Peyer's patch (tissue), 4 donors: Measurements from ENCODE around the gene HRC. TPM values are rescaled to one million over a fixed set of nuclear protein-coding genes. Genes with fewer than 3 reads are reported as not detected.

Experiments used
- DNase-seq, 3 donors: peaks; one replicate each; pipeline ENCODE4 v3.0.0-alpha.2; 2017 to 2019
- H3K27ac ChIP-seq, 4 donors: fragments of 200-600 bp; sonication (generic); one replicate each; pipeline ENCODE4 v1.5.1; 2016 to 2019
- H3K27me3 ChIP-seq, 2 donors: fragments of 200-600 bp; sonication (generic); one replicate each; pipeline ENCODE4 v1.5.1; 2019
- H3K36me3 ChIP-seq, 3 donors: fragments of 200-600 bp; sonication (generic); one replicate each; pipeline ENCODE4 v1.5.1; 2016 to 2019
- H3K4me1 ChIP-seq, 4 donors: fragments of 200-600 bp; sonication (generic); one replicate each; pipeline ENCODE4 v1.5.1; 2016 to 2019
- H3K4me3 ChIP-seq, 4 donors: fragments of 200-600 bp; sonication (generic); 1 replicate in 3 of 4; 2 replicates in 1 of 4; pipeline ENCODE4 v1.5.1; 2016 to 2019; ENCODE audit warnings: mild to moderate bottlenecking in 1 of 4
- H3K9me3 ChIP-seq, 4 donors: fragments of 200-600 bp; sonication (generic); one replicate each; pipeline ENCODE4 v1.5.1; 2016 to 2019; ENCODE audit warnings: mild to moderate bottlenecking in 1 of 4
- CTCF ChIP-seq, 6 experiments: fragments of 450-650 bp in 4 of 6; fragments of 200-600 bp in 2 of 6; sonication (generic) in 1 of 6; IDR thresholded peaks; one replicate each; pipeline ENCODE4 v1.5.1; 2017 to 2019; ENCODE audit warnings: antibody characterized with exemption in 6 of 6, mild to moderate bottlenecking in 3 of 6, moderate library complexity in 1 of 6
- POLR2A ChIP-seq, 2 donors: fragments of 450-650 bp; IDR thresholded peaks; one replicate each; pipeline ENCODE4 v1.5.1; 2017; ENCODE audit warnings: antibody characterized with exemption in 2 of 2, mild to moderate bottlenecking in 2 of 2, moderate library complexity in 2 of 2
- total RNA-seq, 4 donors: library from RNA; depleted of rRNA; stranded (reverse); fragments of >200 nt; gene quantifications; one replicate each; pipeline ENCODE4 v1.1.0, GENCODE V29; 2016

The HRC gene
- total RNA-seq, 4 donors from 2014 or later, result 0.35 to 0.76 (median 0.67) TPM; not detected in 1

GRCh38 chr19:49193822-49194394 is 38.7 kb upstream of the HRC start:
- H3K27me3 ChIP-seq, result no peaks in the 10 kb centered on the region
- TF ChIP-seq CTCF (IDR thresholded peaks at IDR 0.05) (no peak), POLR2A (IDR thresholded peaks at IDR 0.05) (no peak)
- DNase-seq, result no peak
- no peaks in the 10 kb centered on the region for H3K9me3 ChIP-seq
- H3K27ac ChIP-seq, result no peak overlapping the region
- H3K36me3 ChIP-seq, result peaks cover 0 to 38% (median 0%) of the 10 kb centered on the region in 3 donors
- no peak overlapping the region for H3K4me3 ChIP-seq
- peaks cover 0 to 11% (median 0%) of the 10 kb centered on the region in 4 donors for H3K4me1 ChIP-seq

DNA sequence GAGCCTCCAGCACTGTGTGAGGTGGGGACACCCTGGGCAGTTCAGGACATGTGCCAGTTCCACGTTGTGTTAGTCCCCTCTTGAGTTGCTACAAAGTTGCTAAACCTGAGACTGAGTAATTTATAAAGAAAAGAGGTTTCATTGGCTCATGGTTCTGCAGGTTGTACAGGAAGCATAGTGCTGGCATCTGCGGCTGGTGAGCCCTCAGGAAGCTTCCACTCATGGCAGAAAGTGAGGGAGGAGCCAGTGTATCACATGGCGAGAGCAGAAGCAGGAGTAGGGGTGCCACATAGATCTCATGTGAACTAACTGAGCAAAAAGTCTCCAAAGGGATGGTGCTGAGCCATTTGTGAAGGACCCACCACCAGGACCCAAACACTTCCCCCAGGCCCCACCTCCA is 35.6 kb upstream of the HRC start:
- Histone ChIP-seq H3K9me3 (no peaks in the 10 kb centered on the region), H3K27me3 (no peaks in the 10 kb centered on the region), H3K27ac (no peak overlapping the region), H3K4me1 (no peaks in the 10 kb centered on the region), H3K4me3 (no peak overlapping the region), H3K36me3 (peaks cover 0 to 64% (median 0%) of the 10 kb centered on the region in 3 donors)
- DNase-seq, result no peak
- no peak for TF ChIP-seq CTCF (IDR thresholded peaks at IDR 0.05)
- no peak for TF ChIP-seq POLR2A (IDR thresholded peaks at IDR 0.05)

DNA sequence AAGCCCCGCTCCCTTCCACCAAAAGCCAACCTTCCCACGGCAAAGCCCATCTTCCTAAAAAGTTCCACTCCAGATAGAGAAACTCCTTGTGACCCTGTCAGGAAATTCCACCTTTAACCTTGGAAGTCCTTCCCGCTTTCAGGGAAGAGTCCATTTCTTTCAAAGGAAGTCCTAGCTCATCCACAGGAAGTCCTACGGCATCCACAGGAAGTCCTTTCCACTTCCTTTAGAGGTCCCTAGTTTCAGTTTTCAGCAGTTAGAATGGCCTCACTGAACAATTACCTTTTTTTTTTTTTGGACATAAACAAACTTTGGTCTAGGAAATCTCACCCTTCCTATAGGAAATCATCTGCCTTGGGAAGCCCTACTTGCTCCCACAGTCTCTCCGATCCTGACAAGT is 34.1 kb upstream of the HRC start:
- Histone ChIP-seq H3K36me3 (peaks cover 0 to 64% (median 0%) of the 10 kb centered on the region in 3 donors), H3K27ac (no peak overlapping the region), H3K9me3 (no peaks in the 10 kb centered on the region), H3K4me3 (no peak overlapping the region), H3K27me3 (no peaks in the 10 kb centered on the region), H3K4me1 (no peaks in the 10 kb centered on the region)
- TF ChIP-seq CTCF (IDR thresholded peaks at IDR 0.05), result no peak
- DNase-seq, result no peak

GRCh38 chr19:49188626-49189200 is 33.5 kb upstream of the HRC start:
- no peak overlapping the region for H3K27ac ChIP-seq
- DNase-seq, result no peak
- H3K9me3 ChIP-seq, result no peaks in the 10 kb centered on the region
- TF ChIP-seq POLR2A (IDR thresholded peaks at IDR 0.05) (no peak), CTCF (IDR thresholded peaks at IDR 0.05) (no peak)
- H3K36me3 ChIP-seq, result peaks cover 0 to 69% (median 0%) of the 10 kb centered on the region in 3 donors
- no peak overlapping the region for H3K4me3 ChIP-seq
- H3K4me1 ChIP-seq, result no peaks in the 10 kb centered on the region
- H3K27me3 ChIP-seq, result no peaks in the 10 kb centered on the region

DNA sequence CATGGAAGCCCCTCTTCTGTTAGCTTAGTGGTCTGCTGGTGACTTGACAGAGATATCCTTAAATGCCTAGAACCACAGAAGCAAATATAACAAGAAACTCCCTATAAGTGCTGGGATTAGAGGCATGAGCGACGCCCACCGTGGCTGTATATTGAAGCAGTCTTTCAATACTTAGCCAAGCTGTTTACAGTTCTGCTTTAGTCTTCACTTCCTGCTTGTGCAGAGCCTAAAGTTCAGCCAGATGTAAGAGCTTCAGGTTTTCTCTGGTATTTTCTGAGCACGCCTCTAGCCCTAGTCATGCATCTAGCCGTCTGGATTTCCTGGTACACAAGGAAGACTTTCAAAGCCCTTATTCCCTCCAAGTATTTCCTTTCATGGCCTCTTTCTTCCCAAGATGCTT is 30.9 kb upstream of the HRC start:
- peaks cover 0 to 68% (median 0%) of the 10 kb centered on the region in 3 donors for H3K36me3 ChIP-seq
- H3K4me3 ChIP-seq, result no peak overlapping the region
- H3K4me1 ChIP-seq, result no peaks in the 10 kb centered on the region
- H3K27ac ChIP-seq, result no peak overlapping the region
- no peak for TF ChIP-seq POLR2A (IDR thresholded peaks at IDR 0.05)
- no peak for TF ChIP-seq CTCF (IDR thresholded peaks at IDR 0.05)
- no peaks in the 10 kb centered on the region for H3K9me3 ChIP-seq
- no peaks in the 10 kb centered on the region for H3K27me3 ChIP-seq
- DNase-seq, result no peak
